ENCODE results near the gene LRP1B.

GRCh38 chr2:142048581-142048980 lies 82.2 kb downstream of the LRP1B start:
- TF ChIP-seq YY1 (IDR thresholded peaks at IDR 0.05; ENCODE audit: insufficient read depth, insufficient read length), result no peak
- no peak for TF ChIP-seq ZNF274 (IDR thresholded peaks at IDR 0.05; ENCODE audit: low read depth, low read length)

Measured in NT2/D1 (cell line).